NOMO-1 treated with DMSO at 0.1 percent for 48 hours (cell line): ENCODE measurements around the gene SKOR1.

Source experiments
- DNase-seq: peaks from one replicate; lab custom pipeline; 2025; ENCODE audit not compliant: unreplicated experiment; lab: John Stamatoyannopoulos, UW

SKOR1 gene

GRCh38 chr15:67824976-67825880 lies at the start of gene SKOR1:
TSS of gene SKOR1 (plus strand) at chr15:67825509. CDS start at chr15:67825603, 94 bp downstream.
- no peak for DNase-seq

GRCh38 chr15:67775998-67776397 lies 49.3 kb upstream of the SKOR1 start:
- DNase-seq = no peak

GRCh38 chr15:67776600-67776999 lies 48.7 kb upstream of the SKOR1 start:
- no peak for DNase-seq

- DNase-seq = no peak
Measured at GRCh38 chr15:67777071-67777470, 48.2 kb upstream of the SKOR1 start.

- no peak for DNase-seq
Measured at GRCh38 chr15:67777773-67778172, 47.5 kb upstream of the SKOR1 start.

- peak; percentile 54 for DNase-seq
Measured at GRCh38 chr15:67778968-67779548, 46.3 kb upstream of the SKOR1 start.

- peak; percentile 90 for DNase-seq
Measured at GRCh38 chr15:67779549-67780111, 45.7 kb upstream of the SKOR1 start.

- no peak for DNase-seq
Measured at GRCh38 chr15:67781061-67781460, 44.2 kb upstream of the SKOR1 start.

GRCh38 chr15:67781907-67782690 lies 43.2 kb upstream of the SKOR1 start:
- no peak for DNase-seq

- DNase-seq = no peak
Measured at GRCh38 chr15:67782691-67782991, 42.7 kb upstream of the SKOR1 start.

GRCh38 chr15:67783303-67783702 lies 42.0 kb upstream of the SKOR1 start:
- peak; percentile 91 for DNase-seq

- peak; percentile 87 for DNase-seq
Measured at GRCh38 chr15:67784090-67784781, 41.1 kb upstream of the SKOR1 start.

- DNase-seq = no peak
Measured at GRCh38 chr15:67784856-67785430, 40.4 kb upstream of the SKOR1 start.

GRCh38 chr15:67785431-67785830 lies 39.9 kb upstream of the SKOR1 start:
- no peak for DNase-seq

GRCh38 chr15:67786646-67787045 lies 38.7 kb upstream of the SKOR1 start:
- no peak for DNase-seq

GRCh38 chr15:67788986-67789385 lies 36.3 kb upstream of the SKOR1 start:
- no peak for DNase-seq

GRCh38 chr15:67790610-67791319 lies 34.5 kb upstream of the SKOR1 start:
- no peak for DNase-seq

GRCh38 chr15:67792250-67792942 lies 32.9 kb upstream of the SKOR1 start:
- DNase-seq = no peak

GRCh38 chr15:67794832-67795574 lies 30.3 kb upstream of the SKOR1 start:
- DNase-seq = no peak
